Cerebellar cortex (tissue), 1 donor: ENCODE results near the gene NUP43.
A peak's percentile ranks its signal among the peaks of the same experiment; 100 is the strongest.
"Not testable (repeated sequence)": the region's sequence is repeated elsewhere in the genome, so short reads cannot be mapped to it uniquely, and the experiment has no call there.

Source experiments
- DNase-seq: peaks from one replicate; pipeline ENCODE4 v3.0.0-alpha.2; 2015; ENCODE audit warnings: low spot score

Gene NUP43

GRCh38 chr6:149746147-149746946 is at the start of gene NUP43:
TSS of gene NUP43 (minus strand) at chr6:149746529. CDS start at chr6:149746495, 34 bp downstream.
- peak; percentile 96 for DNase-seq

DNA sequence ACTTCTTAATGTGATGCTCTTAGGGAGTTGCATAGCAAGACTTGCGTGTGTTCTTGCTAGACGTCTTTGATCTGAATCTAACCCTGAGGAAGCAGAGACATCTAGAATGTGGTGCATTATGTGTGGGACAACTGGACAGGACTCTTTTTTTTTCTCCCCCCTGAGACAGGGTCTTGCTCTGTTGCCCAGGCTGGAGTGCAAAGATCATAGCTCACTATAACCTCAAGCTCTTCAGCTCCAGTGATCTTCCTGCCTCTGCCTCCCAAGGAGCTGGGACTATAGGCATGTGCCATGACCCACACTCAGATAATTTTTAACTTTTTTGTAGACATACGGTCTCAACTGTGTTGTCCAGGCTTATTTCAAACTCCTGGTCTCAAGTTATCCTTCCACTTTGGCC is 37.2 kb upstream of the NUP43 start:
- DNase-seq: no peak

- DNase-seq: no peak
Measured at GRCh38 chr6:149782337-149782736, 36.0 kb upstream of the NUP43 start.

DNA sequence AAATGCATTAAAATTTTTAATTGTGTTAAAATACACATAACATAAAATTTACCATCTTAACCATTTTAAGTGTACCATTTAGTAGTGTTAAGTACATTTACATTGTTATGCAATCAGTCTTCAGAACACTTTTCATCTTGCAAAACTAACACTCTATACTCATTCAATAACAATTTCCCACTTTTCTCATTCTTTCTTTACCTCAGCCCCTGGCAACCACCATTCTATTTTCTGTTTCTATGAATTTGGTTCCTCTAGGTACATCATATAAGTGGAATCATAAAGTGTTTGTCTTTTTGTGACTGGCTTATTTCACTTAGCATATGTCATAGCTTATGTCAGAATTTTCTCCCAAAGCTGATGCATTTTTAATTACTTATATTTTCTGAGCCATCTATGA is 35.4 kb upstream of the NUP43 start:
- no peak for DNase-seq

DNA sequence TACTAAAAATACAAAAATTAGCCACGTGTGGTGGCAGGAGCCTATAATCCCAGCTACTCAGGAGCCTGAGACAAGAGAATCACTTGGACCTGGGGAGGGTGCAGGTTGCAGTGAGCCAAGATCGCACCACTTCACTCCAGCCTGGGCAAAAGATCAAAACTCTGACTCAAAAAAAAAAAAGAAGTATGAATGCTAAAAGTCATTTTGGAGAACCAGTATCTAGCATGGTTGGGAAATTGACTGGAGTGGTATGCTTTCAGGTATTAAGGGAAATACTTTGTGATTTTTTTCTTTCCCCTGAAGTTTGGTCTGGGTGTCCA is 33.3 kb upstream of the NUP43 start:
- DNase-seq: no peak

DNA sequence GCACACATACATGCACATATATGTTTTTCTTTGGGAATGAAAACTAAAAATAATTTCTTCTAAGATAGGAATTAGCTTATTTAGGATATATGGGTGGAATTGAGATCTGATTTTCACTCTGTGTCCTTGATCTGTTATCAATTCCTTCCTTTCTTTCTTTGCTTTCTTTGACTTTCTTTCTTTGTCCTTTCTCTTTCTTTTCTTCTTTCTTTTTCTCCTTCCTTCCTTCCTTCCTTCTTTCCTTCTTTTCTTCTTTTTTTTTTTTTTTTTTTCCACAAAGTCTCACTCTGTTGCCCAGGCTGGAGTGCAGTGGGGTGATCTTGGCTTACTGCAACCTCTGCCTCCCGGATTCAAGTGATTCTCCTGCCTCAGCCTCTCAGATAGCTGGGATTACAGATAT is 31.3 kb upstream of the NUP43 start:
- no peak for DNase-seq

- no peak for DNase-seq
Measured at GRCh38 chr6:149771925-149772324, 25.6 kb upstream of the NUP43 start.

DNA sequence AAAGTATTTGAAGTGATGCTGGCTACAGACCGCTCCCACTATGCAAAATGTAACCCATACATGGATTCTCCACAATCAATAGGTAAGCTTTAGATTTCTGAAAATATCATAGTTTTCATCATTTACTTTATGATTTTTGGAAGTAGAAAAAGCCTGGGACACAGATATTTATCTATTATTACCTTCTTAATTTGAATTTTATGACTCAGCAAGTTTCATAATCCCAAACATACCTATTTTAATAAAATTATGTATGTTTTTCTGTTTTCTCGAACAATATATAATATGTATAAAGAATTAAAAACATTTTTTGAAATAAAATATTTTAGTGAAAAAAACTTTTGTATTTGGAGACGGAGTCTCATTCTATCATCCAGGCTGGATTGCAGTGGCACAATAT is 24.9 kb upstream of the NUP43 start:
- no peak for DNase-seq

- DNase-seq: no peak
Measured at GRCh38 chr6:149769676-149770075, 23.3 kb upstream of the NUP43 start.

DNA sequence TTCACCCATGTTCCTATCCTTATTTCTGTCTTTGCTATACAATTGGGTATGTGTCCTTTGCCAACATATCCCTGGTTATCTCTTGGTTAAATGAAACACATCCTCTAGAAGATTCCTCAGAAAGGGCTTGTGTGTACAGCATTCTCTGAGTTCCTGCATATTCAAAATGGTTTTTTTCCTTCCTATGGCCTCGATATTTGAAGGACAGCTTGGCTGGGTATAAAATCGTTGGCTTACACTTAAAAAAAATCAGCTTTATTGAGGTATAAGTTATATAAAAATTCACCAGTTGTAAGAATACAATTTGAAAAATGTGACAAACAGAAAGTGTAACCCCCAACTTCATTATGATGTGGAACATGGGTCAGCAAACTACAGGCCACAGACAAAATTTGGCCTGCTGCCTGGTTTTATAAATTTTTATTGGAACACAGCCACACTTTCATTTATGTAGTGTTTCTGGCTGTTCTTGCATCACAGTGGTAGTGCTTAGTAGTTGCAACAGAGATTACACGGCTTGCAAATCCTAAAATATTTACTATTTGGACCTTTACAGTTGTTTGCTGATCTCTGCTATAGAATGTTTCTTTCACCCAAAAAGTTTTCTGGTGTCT is 19.9 kb upstream of the NUP43 start:
- DNase-seq: no peak

DNA sequence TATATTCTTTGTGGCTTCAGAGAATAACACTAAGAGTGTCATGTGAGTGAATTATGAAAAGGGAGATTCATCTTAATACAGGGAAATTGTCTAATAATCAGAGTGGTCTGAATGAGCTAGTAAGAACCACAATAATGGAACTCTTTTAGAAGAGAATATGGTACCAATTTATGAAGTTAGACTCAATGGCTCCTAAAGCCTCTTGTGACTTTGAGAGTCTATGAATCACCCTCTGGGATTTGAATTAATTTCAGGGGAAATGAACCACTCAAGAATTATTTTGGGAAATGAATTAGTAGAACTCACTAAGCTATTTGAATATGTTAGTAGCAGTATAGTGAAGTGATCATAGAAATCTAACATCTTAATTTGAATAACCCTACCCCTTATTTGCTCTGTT is 17.5 kb upstream of the NUP43 start:
- DNase-seq: no peak

GRCh38 chr6:149761438-149761837 is 15.1 kb upstream of the NUP43 start:
- no peak for DNase-seq

DNA sequence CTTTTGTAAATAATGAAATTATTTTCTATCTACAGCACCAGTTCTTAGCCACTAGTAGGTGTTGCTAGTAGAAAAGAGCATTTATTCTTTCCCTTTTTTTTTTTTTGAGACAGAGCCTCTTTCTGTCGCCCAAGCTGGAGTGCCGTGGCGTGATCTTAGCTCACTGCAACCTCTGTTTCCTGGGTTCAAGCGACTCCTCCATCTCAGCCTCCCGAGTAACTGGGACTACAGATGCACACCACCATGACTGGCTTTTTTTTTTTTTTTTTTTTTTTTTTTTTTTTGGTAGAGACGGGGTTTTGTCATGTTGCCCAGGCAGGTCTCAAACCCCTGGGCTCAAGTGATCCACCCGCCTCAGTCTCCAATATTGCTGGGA is 9.9 kb upstream of the NUP43 start:
- DNase-seq: no peak

DNA sequence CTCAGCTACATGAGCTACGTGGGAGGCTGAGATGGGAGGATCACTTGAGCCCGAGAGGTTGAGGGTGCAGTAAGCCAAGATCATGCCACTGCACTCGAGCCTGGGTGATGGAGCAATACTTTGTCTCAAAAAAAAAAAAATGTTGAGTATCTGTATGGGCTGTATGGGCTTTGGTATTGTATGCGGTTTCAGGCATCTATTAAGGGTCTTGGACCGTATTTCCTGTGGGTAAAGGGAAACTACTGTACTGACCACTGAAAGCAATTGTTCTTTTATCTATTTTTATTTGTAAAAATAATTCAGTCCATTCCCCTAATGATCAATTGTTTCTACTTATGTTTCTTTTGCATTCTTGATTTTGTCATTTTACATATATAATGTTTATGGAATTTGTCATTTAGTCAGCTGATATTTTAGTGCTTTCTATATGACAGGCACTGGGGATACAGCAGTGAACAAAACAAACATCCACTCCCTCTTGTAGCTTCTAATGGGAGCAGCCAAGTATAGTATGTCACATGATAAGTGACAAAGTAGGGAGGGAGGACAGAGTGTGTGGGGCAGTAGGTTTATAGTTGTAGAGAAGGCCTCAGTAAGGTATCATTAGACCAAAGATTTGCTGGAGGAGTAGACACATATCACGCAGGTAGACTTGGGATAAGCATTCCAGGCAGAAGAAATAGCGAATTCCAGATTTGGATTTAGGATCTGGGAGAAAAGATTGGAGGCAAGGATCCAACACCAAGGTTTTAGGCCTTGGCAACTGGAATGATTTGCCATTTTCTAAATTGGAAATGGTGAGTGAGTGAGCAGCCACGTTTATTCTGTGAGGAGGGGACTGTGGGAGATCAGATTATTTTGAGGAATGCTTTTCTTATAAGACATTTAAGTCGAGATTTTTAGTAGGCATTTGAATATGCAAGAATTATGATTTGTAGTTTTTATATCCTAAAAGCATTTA is 9.3 kb upstream of the NUP43 start:
- no peak for DNase-seq

GRCh38 chr6:149754548-149754947 is 8.2 kb upstream of the NUP43 start:
- no peak for DNase-seq

DNA sequence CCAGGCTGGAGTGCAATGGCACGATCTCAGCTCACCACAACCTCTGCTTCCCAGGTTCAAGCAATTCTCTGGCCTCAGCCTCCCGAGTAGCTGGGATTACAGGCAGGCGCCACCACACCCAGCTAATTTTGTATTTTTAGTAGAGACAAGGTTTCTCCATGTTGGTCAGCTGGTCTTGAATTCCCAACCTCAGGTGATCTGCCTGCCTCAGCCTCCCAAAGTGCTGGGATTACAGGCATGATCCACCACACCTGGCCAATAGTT is 7.0 kb upstream of the NUP43 start:
- not testable (repeated sequence) for DNase-seq

- no peak for DNase-seq
Measured at GRCh38 chr6:149752600-149753373, 6.5 kb upstream of the NUP43 start.

- not testable (repeated sequence) for DNase-seq
Measured at GRCh38 chr6:149751920-149752319, 5.6 kb upstream of the NUP43 start.

GRCh38 chr6:149751239-149751638 is 4.9 kb upstream of the NUP43 start:
- DNase-seq: no peak

- peak; percentile 61 for DNase-seq
Measured at GRCh38 chr6:149750136-149750609, 3.8 kb upstream of the NUP43 start.

- peak; percentile 90 for DNase-seq
Measured at GRCh38 chr6:149749594-149750135, 3.3 kb upstream of the NUP43 start, which contains the start of gene PCMT1. TSS of gene PCMT1 (plus strand) at chr6:149749741. CDS start at chr6:149749902, 161 bp downstream.
